ENCODE data around the gene SNAPC4. TPM values are rescaled to one million over a fixed set of nuclear protein-coding genes. Genes with fewer than 3 reads are reported as not detected.

The SNAPC4 gene
- total and polyA plus RNA-seq, 4 experiments from 2014 or later, result 0.35 to 15.4 (median 7.6) TPM

- DNase-seq, result no peak
- no peak overlapping the region for H3K4me3 Mint-ChIP-seq
- H3K27ac Mint-ChIP-seq, result no peak overlapping the region
- intact Hi-C loops (cut with micrococcal nuclease), result no loop called here
- POLR2A ChIA-PET (ENCODE audit: partially characterized antibody), result no interaction called here
- CTCF ChIA-PET (ENCODE audit: partially characterized antibody), result no interaction called here
- no peaks in the 10 kb centered on the region for H3K27me3 ChIP-seq (ENCODE audit: insufficient read depth, low read length)
- peaks cover 15% of the 10 kb centered on the region for H3K36me3 ChIP-seq (ENCODE audit: insufficient read depth, low read length)
- H3K9me3 ChIP-seq (ENCODE audit: control insufficient read depth in 1 of 2, low read length in 2 of 2), result no peaks in the 10 kb centered on the region
- H3K9me3 Mint-ChIP-seq, result no peaks in the 10 kb centered on the region
- no peak overlapping the region for H3K4me3 ChIP-seq (ENCODE audit: low read length in 2 of 2)
- H3K27ac ChIP-seq (ENCODE audit: low read depth, low read length), result no peak overlapping the region
- peaks cover 3 to 22% of the 10 kb centered on the region in 2 donors for H3K36me3 Mint-ChIP-seq
- H3K4me1 Mint-ChIP-seq, result peaks cover 14 to 27% (median 21%) of the 10 kb centered on the region in 4 donors
- no peaks in the 10 kb centered on the region for H3K27me3 Mint-ChIP-seq
- H3K4me1 ChIP-seq (ENCODE audit: insufficient read depth, low read length), result peaks cover 20% of the 10 kb centered on the region
Measured at GRCh38 chr9:136433043-136433715, 33.2 kb upstream of the SNAPC4 start.

DNA sequence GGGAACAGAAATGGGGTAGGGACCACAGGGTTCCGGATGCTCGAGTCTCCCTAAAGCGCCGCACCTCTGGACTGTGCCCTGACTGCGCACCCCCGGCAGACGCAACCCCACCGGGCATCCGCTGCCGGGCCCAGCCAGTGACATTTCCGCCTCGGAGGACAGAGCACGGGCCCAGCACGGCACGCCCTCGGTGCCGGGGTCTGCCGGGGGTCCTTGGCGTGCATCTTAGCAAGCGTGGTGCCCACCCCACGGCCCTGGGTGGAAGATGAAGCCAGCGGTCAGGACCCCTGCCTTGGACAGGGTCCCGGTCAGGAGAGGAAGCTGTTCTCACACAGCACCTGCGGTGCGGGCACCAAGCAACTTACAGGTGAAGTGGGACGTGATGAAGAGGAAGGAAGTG is 32.6 kb upstream of the SNAPC4 start:
- Histone ChIP-seq H3K36me3 (ENCODE audit: insufficient read depth, low read length) (peaks cover 15% of the 10 kb centered on the region), H3K27me3 (ENCODE audit: insufficient read depth, low read length) (no peaks in the 10 kb centered on the region), H3K9me3 (ENCODE audit: control insufficient read depth in 1 of 2, low read length in 2 of 2) (no peaks in the 10 kb centered on the region), H3K4me3 (ENCODE audit: low read length in 2 of 2) (no peak overlapping the region), H3K4me1 (ENCODE audit: insufficient read depth, low read length) (peaks cover 14% of the 10 kb centered on the region), H3K27ac (ENCODE audit: low read depth, low read length) (no peak overlapping the region)
- peaks cover 3 to 20% of the 10 kb centered on the region in 2 donors for H3K36me3 Mint-ChIP-seq
- H3K9me3 Mint-ChIP-seq, result no peaks in the 10 kb centered on the region
- intact Hi-C loops (cut with micrococcal nuclease), result no loop called here
- H3K4me1 Mint-ChIP-seq, result peaks cover 10 to 21% (median 16%) of the 10 kb centered on the region in 4 donors
- H3K4me3 Mint-ChIP-seq, result no peak overlapping the region
- H3K27me3 Mint-ChIP-seq, result no peaks in the 10 kb centered on the region
- POLR2A ChIA-PET (ENCODE audit: partially characterized antibody), result no interaction called here
- CTCF ChIA-PET (ENCODE audit: partially characterized antibody), result no interaction called here
- H3K27ac Mint-ChIP-seq, result no peak overlapping the region
- DNase-seq, result no peak

DNA sequence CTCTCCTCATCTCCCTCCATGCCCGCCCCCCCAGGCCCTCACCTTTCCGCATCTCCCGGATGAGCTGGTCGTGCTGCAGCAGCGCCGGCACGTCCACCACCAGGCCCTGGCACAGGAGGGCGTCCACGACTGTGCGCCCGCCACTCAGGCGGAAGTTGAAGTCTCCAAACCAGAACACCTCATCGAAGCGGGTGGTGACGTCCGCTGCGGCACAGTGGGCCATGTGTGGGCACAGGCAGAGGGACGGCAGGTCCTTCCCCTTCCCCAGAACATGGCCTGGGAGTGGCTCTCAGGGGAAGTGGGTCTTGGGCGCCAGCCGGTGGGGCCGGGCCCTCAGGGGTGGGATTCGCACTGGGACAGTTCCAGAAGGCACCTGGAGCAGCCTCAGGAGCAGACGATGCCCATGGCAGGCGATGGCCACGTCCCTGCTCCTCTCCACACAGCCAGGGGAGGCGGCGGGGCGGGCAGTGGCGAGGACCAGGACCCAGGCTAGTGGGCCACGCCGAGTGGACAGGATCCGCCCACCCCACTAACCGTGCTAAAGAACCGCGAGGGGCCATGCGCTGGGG is 31.9 kb upstream of the SNAPC4 start:
- Mint-ChIP-seq H3K4me1 (peaks cover 3 to 14% (median 10%) of the 10 kb centered on the region in 4 donors), H3K9me3 (no peaks in the 10 kb centered on the region)
- no peak for DNase-seq

DNA sequence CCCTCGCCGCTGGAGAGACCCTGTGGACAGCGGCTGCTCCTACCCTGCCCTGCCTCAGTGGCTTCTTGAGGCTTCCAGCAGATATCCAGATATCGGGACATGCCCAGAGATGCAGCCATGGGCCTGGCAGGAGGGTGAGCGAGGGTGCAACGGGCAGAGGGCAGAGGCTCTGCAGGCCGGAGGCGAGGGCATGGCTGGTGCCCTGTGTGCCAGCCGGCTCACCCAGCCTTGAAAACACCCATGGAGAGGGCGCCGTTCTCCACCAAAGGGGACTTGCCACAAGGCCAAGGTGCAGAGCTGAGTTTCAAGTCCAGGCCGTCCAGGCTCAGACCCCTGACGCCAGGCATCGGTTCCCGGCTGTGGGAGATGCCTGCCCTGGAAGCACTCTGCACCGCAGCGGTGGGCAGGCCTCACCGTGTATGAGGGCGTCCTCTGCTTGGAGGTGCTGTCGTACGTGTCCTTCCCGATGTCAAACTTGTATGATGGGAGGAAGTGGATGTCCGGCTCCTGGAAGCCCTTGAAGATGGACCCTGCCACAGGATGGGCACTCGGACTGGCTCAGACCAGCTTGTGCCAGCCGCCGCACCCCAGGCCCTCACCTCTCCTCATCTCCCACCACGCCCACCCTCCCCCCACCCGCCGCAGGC is 30.7 kb upstream of the SNAPC4 start:
- Mint-ChIP-seq H3K9me3 (no peaks in the 10 kb centered on the region), H3K4me3 (no peak overlapping the region), H3K4me1 (peaks cover 0 to 3% (median under 1%) of the 10 kb centered on the region in 4 donors), H3K27ac (no peak overlapping the region), H3K36me3 (peaks cover 3 to 23% of the 10 kb centered on the region in 2 donors), H3K27me3 (no peaks in the 10 kb centered on the region)
- Histone ChIP-seq H3K27ac (ENCODE audit: low read depth, low read length) (no peak overlapping the region), H3K36me3 (ENCODE audit: insufficient read depth, low read length) (peaks cover 8% of the 10 kb centered on the region), H3K4me1 (ENCODE audit: insufficient read depth, low read length) (no peaks in the 10 kb centered on the region), H3K9me3 (ENCODE audit: control insufficient read depth in 1 of 2, low read length in 2 of 2) (no peaks in the 10 kb centered on the region), H3K4me3 (ENCODE audit: low read length in 2 of 2) (no peak overlapping the region), H3K27me3 (ENCODE audit: insufficient read depth, low read length) (no peaks in the 10 kb centered on the region)
- no peak for DNase-seq
- intact Hi-C loops (cut with micrococcal nuclease), result no loop called here
- ChIA-PET CTCF (ENCODE audit: partially characterized antibody) (no interaction called here), POLR2A (ENCODE audit: partially characterized antibody) (interaction anchor here (1.7 kb wide), 1 partner anchor 20 kb away, joined by 4 read pairs; the partner anchor contains the start of genes ENTR1 and PMPCA)

More for the DNA sequence above, 31.9 kb upstream of the SNAPC4 start:
- Histone ChIP-seq H3K9me3 (ENCODE audit: control insufficient read depth in 1 of 2, low read length in 2 of 2) (no peaks in the 10 kb centered on the region), H3K4me1 (ENCODE audit: insufficient read depth, low read length) (peaks cover 6% of the 10 kb centered on the region), H3K36me3 (ENCODE audit: insufficient read depth, low read length) (peaks cover 11% of the 10 kb centered on the region), H3K27me3 (ENCODE audit: insufficient read depth, low read length) (no peaks in the 10 kb centered on the region), H3K27ac (ENCODE audit: low read depth, low read length) (no peak overlapping the region), H3K4me3 (ENCODE audit: low read length in 2 of 2) (no peak overlapping the region)
- intact Hi-C loops (cut with micrococcal nuclease), result no loop called here
- ChIA-PET POLR2A (ENCODE audit: partially characterized antibody) (no interaction called here), CTCF (ENCODE audit: partially characterized antibody) (no interaction called here)
- no peaks in the 10 kb centered on the region for H3K27me3 Mint-ChIP-seq
- H3K36me3 Mint-ChIP-seq, result peaks cover 3 to 20% of the 10 kb centered on the region in 2 donors
- H3K27ac Mint-ChIP-seq, result no peak overlapping the region
- no peak overlapping the region for H3K4me3 Mint-ChIP-seq

- CTCF ChIA-PET (ENCODE audit: partially characterized antibody), result no interaction called here
Measured at GRCh38 chr9:136429683-136430491, 29.9 kb upstream of the SNAPC4 start.

DNA sequence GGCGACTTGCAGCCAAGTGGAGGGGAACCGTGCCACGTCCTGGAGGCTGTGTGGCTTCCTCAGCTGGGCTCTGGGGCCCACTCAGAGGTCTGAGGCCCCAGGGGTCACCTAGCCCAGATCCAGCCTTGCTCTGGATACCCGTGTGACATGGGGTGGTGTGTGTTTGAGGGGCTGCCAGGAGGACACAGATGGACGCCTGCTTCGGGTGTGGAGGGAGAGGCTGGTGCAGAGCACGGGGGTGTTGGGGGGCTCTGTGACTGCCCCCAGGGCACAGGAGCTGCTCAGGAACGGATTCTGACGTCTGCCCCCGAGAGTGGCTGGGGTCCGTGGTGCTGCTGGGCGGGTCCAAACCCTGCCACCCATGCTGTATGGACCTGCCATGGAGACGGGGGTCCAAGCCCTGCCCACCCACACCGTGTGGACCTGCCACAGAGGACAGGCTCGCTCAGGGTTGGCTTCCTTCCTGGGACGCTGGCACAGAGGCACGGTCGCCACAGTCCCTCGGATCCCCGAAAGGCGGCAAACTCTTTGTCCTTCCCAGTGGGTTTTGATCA is 29.2 kb upstream of the SNAPC4 start:
- Histone ChIP-seq H3K27ac (ENCODE audit: low read depth, low read length) (no peak overlapping the region), H3K4me1 (ENCODE audit: insufficient read depth, low read length) (no peaks in the 10 kb centered on the region), H3K36me3 (ENCODE audit: insufficient read depth, low read length) (peaks cover 8% of the 10 kb centered on the region), H3K4me3 (ENCODE audit: low read length in 2 of 2) (no peak overlapping the region), H3K27me3 (ENCODE audit: insufficient read depth, low read length) (no peaks in the 10 kb centered on the region), H3K9me3 (ENCODE audit: control insufficient read depth in 1 of 2, low read length in 2 of 2) (no peaks in the 10 kb centered on the region)
- no peak for DNase-seq
- H3K4me3 Mint-ChIP-seq, result no peak overlapping the region
- intact Hi-C loops (cut with micrococcal nuclease), result no loop called here
- H3K27me3 Mint-ChIP-seq, result no peaks in the 10 kb centered on the region
- ChIA-PET CTCF (ENCODE audit: partially characterized antibody) (no interaction called here), POLR2A (ENCODE audit: partially characterized antibody) (interaction anchor here (1.7 kb wide), 1 partner anchor 19 kb away, joined by 4 read pairs; the partner anchor contains the start of genes ENTR1 and PMPCA)
- H3K4me1 Mint-ChIP-seq, result no peaks in the 10 kb centered on the region
- H3K36me3 Mint-ChIP-seq, result peaks cover 3 to 33% of the 10 kb centered on the region in 2 donors
- no peaks in the 10 kb centered on the region for H3K9me3 Mint-ChIP-seq
- no peak overlapping the region for H3K27ac Mint-ChIP-seq

More at GRCh38 chr9:136429683-136430491, 29.9 kb upstream of the SNAPC4 start:
- DNase-seq, result no peak
- Histone ChIP-seq H3K4me3 (ENCODE audit: low read length in 2 of 2) (no peak overlapping the region), H3K36me3 (ENCODE audit: insufficient read depth, low read length) (peaks cover 8% of the 10 kb centered on the region), H3K4me1 (ENCODE audit: insufficient read depth, low read length) (no peaks in the 10 kb centered on the region), H3K27me3 (ENCODE audit: insufficient read depth, low read length) (no peaks in the 10 kb centered on the region), H3K9me3 (ENCODE audit: control insufficient read depth in 1 of 2, low read length in 2 of 2) (no peaks in the 10 kb centered on the region), H3K27ac (ENCODE audit: low read depth, low read length) (no peak overlapping the region)
- intact Hi-C loops (cut with micrococcal nuclease), result no loop called here
- Mint-ChIP-seq H3K36me3 (peaks cover 3 to 27% of the 10 kb centered on the region in 2 donors), H3K4me3 (no peak overlapping the region), H3K9me3 (no peaks in the 10 kb centered on the region), H3K4me1 (no peaks in the 10 kb centered on the region), H3K27me3 (no peaks in the 10 kb centered on the region), H3K27ac (no peak overlapping the region)
- POLR2A ChIA-PET (ENCODE audit: partially characterized antibody), result interaction anchor here (1.7 kb wide), 1 partner anchor 20 kb away, joined by 4 read pairs; the partner anchor contains the start of genes ENTR1 and PMPCA

All from CD4-positive, alpha-beta memory T cell (primary cell).